Skeletal muscle tissue (tissue), 4 donors: ENCODE results near the gene KIF5A. TPM values are rescaled to one million over a fixed set of nuclear protein-coding genes. Genes with fewer than 3 reads are reported as not detected.

Experiments used
- H3K27ac ChIP-seq: one replicate; pipeline ENCODE4 v1.7.0; 2013; ENCODE audit warnings: mild to moderate bottlenecking, low read depth, low read length, inconsistent platforms
- H3K27me3 ChIP-seq, 3 donors: one replicate each; pipeline ENCODE4 v1.7.0; 2013; ENCODE audit warnings: low read length in 3 of 3; ENCODE audit not compliant: control insufficient read depth in 3 of 3, insufficient read depth in 3 of 3
- H3K36me3 ChIP-seq, 3 donors: one replicate each; pipeline ENCODE4 v1.7.0; 2013; ENCODE audit warnings: low read length in 3 of 3; ENCODE audit not compliant: control insufficient read depth in 3 of 3, insufficient read depth in 3 of 3
- H3K4me1 ChIP-seq, 3 donors: one replicate each; pipeline ENCODE4 v1.7.0; 2013; ENCODE audit warnings: low read length in 3 of 3, mild to moderate bottlenecking in 3 of 3; ENCODE audit not compliant: control insufficient read depth in 3 of 3, insufficient read depth in 3 of 3
- H3K4me3 ChIP-seq, 3 donors: one replicate each; pipeline ENCODE4 v1.7.0; 2013; ENCODE audit warnings: low read length in 3 of 3
- H3K9ac ChIP-seq, 3 donors: one replicate each; pipeline ENCODE4 v1.7.0; 2013; ENCODE audit warnings: low read length in 3 of 3, mild to moderate bottlenecking in 3 of 3, moderate library complexity in 2 of 3, low read depth in 1 of 3
- H3K9me3 ChIP-seq, 3 donors: one replicate each; pipeline ENCODE4 v1.7.0; 2013; ENCODE audit warnings: low read length in 3 of 3; ENCODE audit not compliant: control insufficient read depth in 3 of 3
- total RNA-seq: library from RNA; depleted of rRNA; stranded (reverse); fragments of >200 nt; gene quantifications from one replicate; pipeline ENCODE4 v1.2.3, GENCODE V29; 2014
- donor health status: Osteomylitis.

The KIF5A gene
- total RNA-seq, 1 donor from 2014 or later: under 0.01 TPM

DNA sequence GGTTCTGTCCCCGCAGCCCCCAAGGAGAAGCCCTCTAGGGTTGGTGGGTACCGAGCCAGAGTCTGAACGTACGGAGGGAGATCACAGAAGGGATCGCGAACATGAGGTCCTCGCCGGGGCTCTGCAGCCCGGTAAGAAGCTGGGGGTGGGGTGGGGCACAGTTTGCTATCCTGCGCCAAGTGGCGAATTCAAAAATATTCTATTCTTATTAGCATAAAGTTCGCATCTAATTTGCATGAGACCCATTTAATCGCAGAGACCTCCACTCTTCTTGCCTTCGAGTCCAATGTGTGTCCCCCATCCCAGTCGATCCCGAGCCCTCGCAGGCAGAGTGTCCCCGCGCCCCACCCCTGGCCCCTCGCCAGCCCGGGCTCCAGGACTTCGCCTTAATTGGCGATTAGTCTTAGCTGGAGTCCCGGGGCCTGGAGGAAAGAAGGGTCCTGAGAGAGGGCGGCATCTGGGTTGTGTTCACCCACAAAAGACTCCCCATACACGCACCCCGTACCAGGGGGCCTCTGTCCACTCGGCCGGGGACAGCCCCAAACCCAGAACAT is 60.8 kb downstream of the KIF5A start:
- peaks cover 14 to 24% (median 16%) of the 10 kb centered on the region in 3 donors for H3K4me1 ChIP-seq
- peaks cover 0 to 5% (median 2%) of the 10 kb centered on the region in 3 donors for H3K36me3 ChIP-seq

DNA sequence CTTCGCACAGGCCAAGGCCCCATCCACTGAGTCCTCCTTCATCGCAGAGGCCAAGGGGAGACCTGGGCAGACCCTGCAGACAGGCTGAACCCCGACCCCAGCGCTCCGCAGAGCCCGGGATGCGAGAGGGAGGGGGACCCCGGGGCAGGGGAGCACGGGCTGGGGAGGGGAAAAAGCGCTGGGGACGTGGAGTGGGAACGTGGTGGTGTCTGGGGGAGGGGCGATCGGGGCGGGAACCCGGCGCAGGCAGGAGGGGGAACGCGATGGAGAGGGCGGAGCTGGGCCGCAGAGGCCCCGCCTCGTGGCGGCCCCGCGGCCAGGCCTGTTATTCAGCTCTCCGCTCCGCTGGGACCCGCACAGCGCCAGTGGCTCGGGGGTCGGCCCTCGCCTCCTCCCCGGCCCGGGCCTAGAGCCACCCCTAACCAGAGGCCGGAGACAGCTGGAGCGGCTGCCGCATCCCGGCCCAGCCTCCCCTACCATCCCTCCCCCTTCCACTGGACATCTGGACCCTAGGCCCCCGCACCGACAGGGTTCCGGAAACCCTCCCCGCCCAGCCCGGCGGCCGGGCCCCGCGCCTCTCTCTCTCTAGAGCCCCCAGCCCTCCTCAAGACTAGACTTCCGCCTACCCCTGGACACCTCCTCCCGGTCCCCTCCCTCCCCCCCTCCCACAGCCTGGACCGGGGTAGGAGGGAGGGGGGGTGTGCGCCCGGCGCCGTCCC is 61.4 kb downstream of the KIF5A start, which contains the start of gene ARHGEF25:
ARHGEF25 (plus strand) TSS at position 328 of the 719 bp plus-strand sequence. CDS start 460 bp downstream, outside the sequence.
- peak within 1 kb of the TSS; percentile 52 to 64 (median 56) for H3K4me3 ChIP-seq
- H3K9me3 ChIP-seq: no peaks in the 10 kb centered on the region
- H3K9ac ChIP-seq: peak within 1 kb of the TSS; percentile 45 to 73 (median 51)
- peak within 1 kb of the TSS; percentile 66 for H3K27ac ChIP-seq
- H3K4me1 ChIP-seq: peaks cover 11 to 24% (median 13%) of the 10 kb centered on the region in 3 donors
- H3K36me3 ChIP-seq: peaks cover 0 to 8% (median 6%) of the 10 kb centered on the region in 3 donors
- H3K27me3 ChIP-seq: peaks cover 26 to 62% (median 53%) of the 10 kb centered on the region in 3 donors

More for the DNA sequence above, 60.8 kb downstream of the KIF5A start:
- H3K9me3 ChIP-seq: no peaks in the 10 kb centered on the region
- peak overlapping the region; percentile 45 to 73 (median 51) for H3K9ac ChIP-seq
- peak overlapping the region; percentile 52 to 64 (median 56) for H3K4me3 ChIP-seq
- peak overlapping the region; percentile 66 for H3K27ac ChIP-seq
- peaks cover 27 to 61% (median 55%) of the 10 kb centered on the region in 3 donors for H3K27me3 ChIP-seq

DNA sequence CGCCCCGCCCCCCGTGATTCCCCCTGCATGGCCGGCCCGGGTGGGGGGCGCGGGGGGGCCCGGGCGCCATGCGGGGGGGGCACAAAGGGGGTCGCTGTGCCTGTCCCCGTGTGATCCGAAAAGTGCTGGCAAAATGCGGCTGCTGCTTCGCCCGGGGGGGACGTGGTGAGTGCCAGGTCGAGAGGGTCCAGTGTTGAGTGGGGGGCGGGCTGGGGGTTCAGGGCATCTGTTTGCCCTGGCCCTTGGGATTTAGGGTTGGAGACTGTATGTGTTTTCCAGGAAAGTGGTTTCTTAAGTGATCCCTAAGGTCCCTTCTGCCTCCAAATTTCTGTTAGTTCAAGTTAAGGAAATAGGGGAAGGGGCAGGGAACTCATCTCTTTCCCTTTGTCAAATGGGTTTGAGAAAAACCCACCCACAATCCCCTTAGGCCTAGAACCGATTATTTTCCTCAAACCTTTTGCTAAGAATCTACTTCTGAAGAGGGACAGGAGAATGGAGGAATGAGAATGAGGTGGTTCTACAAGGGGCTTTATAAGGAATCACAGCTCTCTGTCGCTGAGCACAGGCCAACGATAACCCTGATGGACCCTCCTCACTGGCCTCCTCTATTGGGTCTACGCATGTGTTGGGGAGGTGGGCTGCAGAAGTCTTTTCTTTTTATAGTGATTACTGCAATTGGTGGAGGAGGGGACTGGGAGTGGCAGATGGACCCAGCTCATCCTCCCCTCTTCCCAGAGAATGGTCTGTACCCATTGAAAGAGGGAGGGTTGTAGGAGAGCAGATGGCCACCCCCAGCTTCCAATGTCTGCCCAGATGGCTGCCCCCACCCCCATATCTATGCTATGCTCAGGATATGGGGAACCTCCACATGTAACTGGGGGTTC is 62.2 kb downstream of the KIF5A start:
- peak overlapping the region in 1 of 3 donors; percentile 54 for H3K9ac ChIP-seq

DNA sequence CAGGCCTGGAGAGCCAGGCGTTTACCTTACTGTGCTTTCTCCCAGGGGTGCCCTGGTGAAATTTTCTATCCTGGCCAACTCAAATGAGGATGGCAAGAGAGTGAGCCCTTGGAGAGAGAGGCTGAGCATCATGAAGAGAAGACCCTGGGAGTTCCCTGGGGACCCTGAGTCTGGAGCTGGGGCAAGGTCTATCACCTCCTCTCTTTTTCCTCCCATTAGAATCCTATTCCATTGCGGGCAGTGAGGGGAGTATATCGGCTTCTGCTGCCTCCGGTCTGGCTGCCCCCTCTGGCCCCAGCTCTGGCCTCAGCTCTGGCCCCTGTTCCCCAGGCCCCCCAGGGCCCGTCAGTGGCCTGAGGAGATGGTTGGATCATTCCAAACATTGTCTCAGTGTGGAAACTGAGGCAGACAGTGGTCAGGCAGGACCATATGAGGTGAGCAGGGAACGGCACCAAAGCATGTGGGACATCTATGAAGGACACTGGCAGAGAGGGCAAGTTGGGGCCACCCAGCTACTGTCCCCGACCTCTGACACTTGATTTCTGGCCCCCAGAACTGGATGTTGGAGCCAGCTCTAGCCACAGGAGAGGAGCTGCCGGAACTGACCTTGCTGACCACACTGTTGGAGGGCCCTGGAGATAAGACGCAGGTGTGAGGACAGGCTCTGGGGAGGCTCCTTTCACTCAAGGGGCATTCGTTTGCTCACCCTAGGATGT is 63.0 kb downstream of the KIF5A start:
- peaks cover 10 to 22% (median 13%) of the 10 kb centered on the region in 3 donors for H3K4me1 ChIP-seq
- peaks cover 33 to 65% (median 59%) of the 10 kb centered on the region in 3 donors for H3K27me3 ChIP-seq
- H3K9ac ChIP-seq: no peak overlapping the region
- H3K4me3 ChIP-seq: no peak overlapping the region
- no peaks in the 10 kb centered on the region for H3K9me3 ChIP-seq
- H3K27ac ChIP-seq: no peak overlapping the region
- peaks cover 0 to 9% (median 8%) of the 10 kb centered on the region in 3 donors for H3K36me3 ChIP-seq

More for the DNA sequence above, 62.2 kb downstream of the KIF5A start:
- Histone ChIP-seq H3K27ac (peak overlapping the region; percentile 30), H3K4me3 (peak overlapping the region; percentile 26 to 41 (median 36)), H3K36me3 (peaks cover 0 to 9% (median 8%) of the 10 kb centered on the region in 3 donors), H3K9me3 (no peaks in the 10 kb centered on the region), H3K4me1 (peaks cover 10 to 24% (median 13%) of the 10 kb centered on the region in 3 donors), H3K27me3 (peaks cover 26 to 65% (median 54%) of the 10 kb centered on the region in 3 donors)

DNA sequence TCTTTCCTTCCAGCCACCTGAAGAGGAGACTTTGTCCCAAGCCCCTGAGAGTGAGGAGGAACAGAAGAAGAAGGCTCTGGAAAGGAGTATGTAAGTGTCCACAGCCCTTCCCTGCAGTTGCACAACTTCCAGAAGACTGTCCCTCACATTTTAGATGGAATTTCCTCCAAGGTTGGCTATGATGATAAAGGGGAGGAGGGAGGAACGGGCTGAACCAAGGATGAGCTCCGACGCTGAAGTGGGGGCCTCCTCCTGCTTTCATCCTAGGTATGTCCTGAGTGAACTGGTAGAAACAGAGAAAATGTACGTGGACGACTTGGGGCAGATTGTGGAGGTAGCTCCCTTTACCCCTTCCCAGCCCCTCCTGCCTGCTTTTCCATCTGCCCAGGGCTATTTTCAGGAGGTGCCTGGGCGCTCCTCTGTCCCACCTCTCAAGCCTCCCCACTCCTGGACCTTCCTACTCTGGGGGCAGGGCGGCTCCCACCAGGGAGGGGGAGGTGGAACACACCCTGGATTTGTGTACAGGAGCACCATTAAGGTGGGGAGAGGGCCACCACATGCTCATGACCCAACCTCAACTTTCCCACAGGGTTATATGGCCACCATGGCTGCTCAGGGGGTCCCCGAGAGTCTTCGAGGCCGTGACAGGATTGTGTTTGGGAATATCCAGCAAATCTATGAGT is 63.7 kb downstream of the KIF5A start:
- H3K27me3 ChIP-seq: peaks cover 34 to 64% (median 63%) of the 10 kb centered on the region in 3 donors
- peaks cover 10 to 22% (median 10%) of the 10 kb centered on the region in 3 donors for H3K4me1 ChIP-seq
- H3K27ac ChIP-seq: no peak overlapping the region

DNA sequence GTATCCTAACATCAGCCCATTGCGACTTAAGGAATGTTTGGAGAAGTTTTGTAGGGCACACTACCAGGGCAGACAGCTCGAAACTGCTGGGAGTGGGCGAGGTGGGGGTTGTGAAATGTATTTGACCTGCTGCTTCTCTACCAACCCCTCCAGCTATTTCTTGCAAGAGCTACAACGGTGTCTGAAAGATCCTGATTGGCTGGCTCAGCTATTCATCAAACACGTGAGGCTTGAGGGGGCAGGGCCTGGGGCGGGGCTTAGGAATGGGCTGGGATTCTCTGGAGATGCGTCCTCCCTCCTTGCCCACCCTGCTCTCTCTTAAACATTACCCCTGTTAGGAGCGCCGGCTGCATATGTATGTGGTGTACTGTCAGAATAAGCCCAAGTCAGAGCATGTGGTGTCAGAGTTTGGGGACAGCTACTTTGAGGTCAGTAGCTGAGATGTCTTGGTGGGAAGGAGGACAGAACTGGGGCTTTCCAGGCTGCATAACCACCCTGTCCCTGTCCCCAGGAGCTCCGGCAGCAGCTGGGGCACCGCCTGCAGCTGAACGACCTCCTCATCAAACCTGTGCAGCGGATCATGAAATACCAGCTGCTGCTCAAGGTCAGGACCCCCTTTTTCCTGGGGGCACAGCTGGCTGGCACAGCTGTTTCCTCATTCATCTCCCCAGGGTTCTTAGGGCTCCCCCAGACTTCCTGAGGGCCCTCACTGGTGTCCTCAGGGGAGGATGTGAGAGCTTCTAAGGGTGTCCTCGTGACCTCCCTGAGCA is 64.5 kb downstream of the KIF5A start:
- no peak overlapping the region for H3K27ac ChIP-seq
- H3K36me3 ChIP-seq: peaks cover 0 to 9% (median 5%) of the 10 kb centered on the region in 3 donors
- no peak overlapping the region for H3K9ac ChIP-seq
- H3K4me1 ChIP-seq: peaks cover 8 to 20% (median 10%) of the 10 kb centered on the region in 3 donors
- no peak overlapping the region for H3K4me3 ChIP-seq
- H3K27me3 ChIP-seq: peaks cover 41 to 67% (median 63%) of the 10 kb centered on the region in 3 donors
- H3K9me3 ChIP-seq: no peaks in the 10 kb centered on the region

More for the DNA sequence above, 63.7 kb downstream of the KIF5A start:
- Histone ChIP-seq H3K9ac (no peak overlapping the region), H3K9me3 (no peaks in the 10 kb centered on the region), H3K4me3 (no peak overlapping the region), H3K36me3 (peaks cover 0 to 9% (median 5%) of the 10 kb centered on the region in 3 donors)

DNA sequence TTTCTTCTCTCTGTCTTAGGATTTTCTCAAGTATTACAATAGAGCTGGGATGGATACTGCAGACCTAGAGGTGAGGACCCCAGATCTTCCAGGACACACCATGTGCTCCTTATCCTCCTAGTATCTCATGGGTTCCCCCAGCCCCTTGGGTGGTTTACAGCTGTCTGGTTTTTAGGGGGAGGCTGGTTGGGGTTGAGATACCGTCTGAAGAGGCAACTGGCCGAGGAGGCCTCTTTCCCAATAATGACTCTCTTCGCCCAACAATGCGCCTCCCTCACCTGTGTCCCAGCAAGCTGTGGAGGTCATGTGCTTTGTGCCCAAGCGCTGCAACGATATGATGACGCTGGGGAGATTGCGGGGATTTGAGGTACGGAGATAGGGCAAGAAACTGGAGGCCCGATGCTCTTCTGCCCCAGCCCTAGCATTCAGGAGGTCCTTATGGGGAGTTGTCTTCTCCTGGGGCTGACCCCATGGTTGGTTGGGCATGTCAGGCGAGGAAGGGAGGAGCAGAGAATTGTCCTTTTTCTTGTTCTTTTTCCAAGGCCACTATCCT is 65.2 kb downstream of the KIF5A start:
- Histone ChIP-seq H3K4me3 (no peak overlapping the region), H3K27ac (no peak overlapping the region), H3K36me3 (peaks cover 0 to 9% (median 5%) of the 10 kb centered on the region in 3 donors), H3K27me3 (peaks cover 48 to 73% (median 69%) of the 10 kb centered on the region in 3 donors), H3K4me1 (peaks cover 8 to 22% (median 15%) of the 10 kb centered on the region in 3 donors), H3K9me3 (no peaks in the 10 kb centered on the region), H3K9ac (no peak overlapping the region)

DNA sequence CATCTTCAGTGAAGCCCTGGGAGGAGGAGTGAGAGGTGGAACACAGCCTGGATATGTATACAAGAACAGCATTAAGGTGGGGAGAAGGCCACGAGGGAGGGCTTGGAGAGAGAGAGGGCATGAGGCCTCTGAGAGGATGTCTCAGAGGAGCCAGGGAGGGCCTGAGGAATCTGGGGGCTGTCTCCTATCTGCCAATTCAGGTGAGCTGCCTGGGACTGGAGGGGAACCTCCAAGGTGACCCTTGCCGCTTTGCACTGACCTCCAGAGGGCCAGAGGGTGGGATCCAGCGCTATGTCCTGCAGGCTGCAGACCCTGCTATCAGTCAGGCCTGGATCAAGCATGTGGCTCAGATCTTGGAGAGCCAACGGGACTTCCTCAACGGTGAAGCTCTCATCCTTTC is 65.8 kb downstream of the KIF5A start:
- Histone ChIP-seq H3K27me3 (peaks cover 54 to 75% (median 73%) of the 10 kb centered on the region in 3 donors), H3K36me3 (peaks cover 0 to 9% (median 5%) of the 10 kb centered on the region in 3 donors), H3K4me3 (no peak overlapping the region), H3K9me3 (no peaks in the 10 kb centered on the region), H3K9ac (no peak overlapping the region), H3K4me1 (peaks cover 4 to 21% (median 13%) of the 10 kb centered on the region in 3 donors), H3K27ac (no peak overlapping the region)
